Endothelial cell of umbilical vein (primary cell): ENCODE data around the gene NUP35.

Source experiments
- CTCF ChIP-seq, 2 donors: IDR thresholded peaks; 1 replicate in 1 of 2; 2 replicates in 1 of 2; pipeline ENCODE4 v1.5.1; 2011; ENCODE audit warnings: low read length in 2 of 2, mild to moderate bottlenecking in 2 of 2, moderate library complexity in 2 of 2, control low read depth in 1 of 2, inconsistent platforms in 1 of 2, low read depth in 1 of 2; ENCODE audit not compliant: insufficient read depth in 1 of 2; ENCODE audit errors: extremely low read depth in 1 of 2
- EZH2 ChIP-seq: IDR thresholded peaks from 2 replicates; pipeline ENCODE4 v1.6.1; 2012; ENCODE audit warnings: borderline replicate concordance, low read depth, mild to moderate bottlenecking, moderate library complexity, low read length, inconsistent platforms; ENCODE audit not compliant: severe bottlenecking
- FOS ChIP-seq: IDR thresholded peaks from 2 replicates; pipeline ENCODE4 v1.6.1; 2011; ENCODE audit warnings: mild to moderate bottlenecking, low read length, moderate library complexity, borderline replicate concordance; ENCODE audit not compliant: insufficient read depth
- JUN ChIP-seq: IDR thresholded peaks from 2 replicates; pipeline ENCODE4 v1.6.1; 2011; ENCODE audit warnings: borderline replicate concordance, low read depth; ENCODE audit not compliant: insufficient read length, insufficient read depth
- MYC ChIP-seq: IDR thresholded peaks from one replicate; pipeline ENCODE4 v1.6.1; 2011; ENCODE audit warnings: mild to moderate bottlenecking, low read depth, low read length
- POLR2A ChIP-seq: IDR thresholded peaks from 2 replicates; pipeline ENCODE4 v1.6.1; 2012; ENCODE audit warnings: low read depth, mild to moderate bottlenecking, control low read depth, low read length
- POLR2AphosphoS5 ChIP-seq: IDR thresholded peaks from 2 replicates; pipeline ENCODE4 v1.6.1; 2012; ENCODE audit warnings: low read depth, mild to moderate bottlenecking, control low read depth, low read length, moderate library complexity; ENCODE audit not compliant: insufficient read depth

- TF ChIP-seq CTCF (IDR thresholded peaks at IDR 0.05; ENCODE audit: extremely low read depth in 1 of 2, insufficient read depth in 1 of 2, low read depth in 1 of 2, low read length in 2 of 2) (no peak), POLR2A (no peak), EZH2 (no peak), POLR2AphosphoS5 (no peak), JUN (no peak), MYC (no peak), FOS (no peak)
These were observed 9.8 kb downstream of the NUP35 start for GRCh38 chr2:183134016-183134415.
